ENCODE results near the gene LTO1. TPM values are rescaled to one million over a fixed set of nuclear protein-coding genes. Genes with fewer than 3 reads are reported as not detected.

LTO1 gene
- total RNA-seq, 1 experiment from 2014 or later = 27.5 TPM

DNA sequence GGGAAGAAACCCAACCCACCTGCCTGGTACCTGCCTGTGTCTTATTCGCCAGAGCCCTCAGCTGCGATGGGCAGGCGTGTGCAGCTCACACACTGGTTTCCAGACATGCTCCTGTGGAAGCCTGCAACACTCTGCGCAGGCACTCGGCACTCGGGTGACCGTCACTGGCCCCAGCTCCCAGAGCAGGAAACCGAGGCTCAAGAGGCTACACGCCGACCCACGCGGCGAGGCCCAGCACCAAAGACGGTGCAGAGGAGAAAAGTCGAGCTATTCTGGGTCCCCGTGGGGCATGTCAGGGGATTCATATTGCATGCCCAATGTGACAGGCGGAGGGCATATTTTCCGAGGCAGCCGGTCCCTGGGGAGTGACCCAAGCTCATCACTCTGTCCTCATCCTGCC is 40.3 kb upstream of the LTO1 start:
- H3K9me3 Mint-ChIP-seq = no peaks in the 10 kb centered on the region
- H3K27ac Mint-ChIP-seq = no peak overlapping the region
- no peak for ATAC-seq
- H3K4me3 Mint-ChIP-seq = no peak overlapping the region
- no peaks in the 10 kb centered on the region for H3K36me3 Mint-ChIP-seq
- TF ChIP-seq MAX (CRISPR knock-in tag; IDR thresholded peaks at IDR 0.05) = no peak
- TF ChIP-seq CREM (CRISPR knock-in tag; IDR thresholded peaks at IDR 0.05) = no peak
- TF ChIP-seq, protein P1, sequence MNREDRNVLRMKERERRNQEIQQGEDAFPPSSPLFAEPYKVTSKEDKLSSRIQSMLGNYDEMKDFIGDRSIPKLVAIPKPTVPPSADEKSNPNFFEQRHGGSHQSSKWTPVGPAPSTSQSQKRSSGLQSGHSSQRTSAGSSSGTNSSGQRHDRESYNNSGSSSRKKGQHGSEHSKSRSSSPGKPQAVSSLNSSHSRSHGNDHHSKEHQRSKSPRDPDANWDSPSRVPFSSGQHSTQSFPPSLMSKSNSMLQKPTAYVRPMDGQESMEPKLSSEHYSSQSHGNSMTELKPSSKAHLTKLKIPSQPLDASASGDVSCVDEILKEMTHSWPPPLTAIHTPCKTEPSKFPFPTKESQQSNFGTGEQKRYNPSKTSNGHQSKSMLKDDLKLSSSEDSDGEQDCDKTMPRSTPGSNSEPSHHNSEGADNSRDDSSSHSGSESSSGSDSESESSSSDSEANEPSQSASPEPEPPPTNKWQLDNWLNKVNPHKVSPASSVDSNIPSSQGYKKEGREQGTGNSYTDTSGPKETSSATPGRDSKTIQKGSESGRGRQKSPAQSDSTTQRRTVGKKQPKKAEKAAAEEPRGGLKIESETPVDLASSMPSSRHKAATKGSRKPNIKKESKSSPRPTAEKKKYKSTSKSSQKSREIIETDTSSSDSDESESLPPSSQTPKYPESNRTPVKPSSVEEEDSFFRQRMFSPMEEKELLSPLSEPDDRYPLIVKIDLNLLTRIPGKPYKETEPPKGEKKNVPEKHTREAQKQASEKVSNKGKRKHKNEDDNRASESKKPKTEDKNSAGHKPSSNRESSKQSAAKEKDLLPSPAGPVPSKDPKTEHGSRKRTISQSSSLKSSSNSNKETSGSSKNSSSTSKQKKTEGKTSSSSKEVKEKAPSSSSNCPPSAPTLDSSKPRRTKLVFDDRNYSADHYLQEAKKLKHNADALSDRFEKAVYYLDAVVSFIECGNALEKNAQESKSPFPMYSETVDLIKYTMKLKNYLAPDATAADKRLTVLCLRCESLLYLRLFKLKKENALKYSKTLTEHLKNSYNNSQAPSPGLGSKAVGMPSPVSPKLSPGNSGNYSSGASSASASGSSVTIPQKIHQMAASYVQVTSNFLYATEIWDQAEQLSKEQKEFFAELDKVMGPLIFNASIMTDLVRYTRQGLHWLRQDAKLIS (CRISPR knock-in tag; IDR thresholded peaks at IDR 0.05; ENCODE audit: borderline replicate concordance) = no peak
- peaks cover 24% of the 10 kb centered on the region for H3K4me1 Mint-ChIP-seq
- no peak for DNase-seq (ENCODE audit: low spot score)
- ChIA-PET POLR2A (no interaction called here), CTCF (interaction anchor here (0.6 to 4.5 kb wide), 11 partner anchors 9 to 187 kb away, joined by 3 to 50 read pairs (median 5); no protein-coding TSS in a partner anchor)
- peaks cover 21% of the 10 kb centered on the region for H3K27me3 Mint-ChIP-seq (ENCODE audit: low read depth)

GRCh38 chr11:69711822-69712801 is 37.0 kb upstream of the LTO1 start:
- peak; percentile 13; the same call in 1 of the 2 replicates for ATAC-seq
- no peak overlapping the region for H3K4me3 Mint-ChIP-seq
- POLR2A ChIA-PET = interaction anchor here (0.6 kb wide), 1 partner anchor 175 kb away, joined by 6 read pairs; no protein-coding TSS in a partner anchor

More at GRCh38 chr11:69711822-69712801, 37.0 kb upstream of the LTO1 start:
- no peak for TF ChIP-seq ATF1 (CRISPR knock-in tag; IDR thresholded peaks at IDR 0.05)
- TF ChIP-seq ZNF263 (CRISPR knock-in tag; IDR thresholded peaks at IDR 0.05; ENCODE audit: low read depth) = no peak
- TF ChIP-seq, protein P2, sequence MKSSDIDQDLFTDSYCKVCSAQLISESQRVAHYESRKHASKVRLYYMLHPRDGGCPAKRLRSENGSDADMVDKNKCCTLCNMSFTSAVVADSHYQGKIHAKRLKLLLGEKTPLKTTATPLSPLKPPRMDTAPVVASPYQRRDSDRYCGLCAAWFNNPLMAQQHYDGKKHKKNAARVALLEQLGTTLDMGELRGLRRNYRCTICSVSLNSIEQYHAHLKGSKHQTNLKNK (CRISPR knock-in tag; IDR thresholded peaks at IDR 0.05) = no peak
- TF ChIP-seq MXD4 (CRISPR knock-in tag; IDR thresholded peaks at IDR 0.05; ENCODE audit: borderline replicate concordance) = no peak
- no peak for TF ChIP-seq NR3C1 (CRISPR knock-in tag; conservative IDR thresholded peaks at IDR 0.05; ENCODE audit: low read depth)
- no peak for TF ChIP-seq SMAD3 (CRISPR knock-in tag; IDR thresholded peaks at IDR 0.05; ENCODE audit: borderline replicate concordance)
- TF ChIP-seq, protein P3, sequence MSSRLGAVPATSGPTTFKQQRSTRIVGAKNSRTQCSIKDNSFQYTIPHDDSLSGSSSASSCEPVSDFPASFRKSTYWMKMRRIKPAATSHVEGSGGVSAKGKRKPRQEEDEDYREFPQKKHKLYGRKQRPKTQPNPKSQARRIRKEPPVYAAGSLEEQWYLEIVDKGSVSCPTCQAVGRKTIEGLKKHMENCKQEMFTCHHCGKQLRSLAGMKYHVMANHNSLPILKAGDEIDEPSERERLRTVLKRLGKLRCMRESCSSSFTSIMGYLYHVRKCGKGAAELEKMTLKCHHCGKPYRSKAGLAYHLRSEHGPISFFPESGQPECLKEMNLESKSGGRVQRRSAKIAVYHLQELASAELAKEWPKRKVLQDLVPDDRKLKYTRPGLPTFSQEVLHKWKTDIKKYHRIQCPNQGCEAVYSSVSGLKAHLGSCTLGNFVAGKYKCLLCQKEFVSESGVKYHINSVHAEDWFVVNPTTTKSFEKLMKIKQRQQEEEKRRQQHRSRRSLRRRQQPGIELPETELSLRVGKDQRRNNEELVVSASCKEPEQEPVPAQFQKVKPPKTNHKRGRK (CRISPR knock-in tag; IDR thresholded peaks at IDR 0.05; ENCODE audit: borderline replicate concordance) = no peak
- no peak for TF ChIP-seq ZNF416 (CRISPR knock-in tag; IDR thresholded peaks at IDR 0.05)
- no peak for TF ChIP-seq ELF4 (CRISPR knock-in tag; IDR thresholded peaks at IDR 0.05; ENCODE audit: low read depth)
- TF ChIP-seq PREB (CRISPR knock-in tag; IDR thresholded peaks at IDR 0.05; ENCODE audit: borderline replicate concordance) = no peak
- no peak for TF ChIP-seq TCF7 (CRISPR knock-in tag; IDR thresholded peaks at IDR 0.05; ENCODE audit: low read depth)
- TF ChIP-seq GABPB1 (CRISPR knock-in tag; IDR thresholded peaks at IDR 0.05) = no peak
- TF ChIP-seq CDX4 (CRISPR knock-in tag; IDR thresholded peaks at IDR 0.05; ENCODE audit: borderline replicate concordance) = no peak
- TF ChIP-seq FOXP4 (CRISPR knock-in tag; IDR thresholded peaks at IDR 0.05) = no peak
- H3K27ac Mint-ChIP-seq = peak overlapping the region; percentile 63; the same call in 1 of the 2 replicates
- CTCF ChIA-PET = interaction anchor here (0.7 to 1.5 kb wide), 9 partner anchors 8 to 415 kb away, joined by 3 to 5 read pairs (median 3); no protein-coding TSS in a partner anchor
- no peaks in the 10 kb centered on the region for H3K36me3 Mint-ChIP-seq
- no peak for DNase-seq (ENCODE audit: low spot score)
- peaks cover 35% of the 10 kb centered on the region for H3K4me1 Mint-ChIP-seq
- H3K27me3 Mint-ChIP-seq (ENCODE audit: low read depth) = no peaks in the 10 kb centered on the region
- H3K9me3 Mint-ChIP-seq = no peaks in the 10 kb centered on the region
